CD14-positive monocyte (primary cell): ENCODE results near the gene ERGIC1. TPM values are rescaled to one million over a fixed set of nuclear protein-coding genes. Genes with fewer than 3 reads are reported as not detected.

Source experiments
- DNase-seq, 3 donors: peaks; one replicate each; pipeline ENCODE4 v3.0.0-alpha.2; 2011 to 2022
- H2AFZ ChIP-seq: 2 replicates; pipeline ENCODE4 v1.6.0; 2012; ENCODE audit warnings: mild to moderate bottlenecking, low read depth, low read length, inconsistent platforms; ENCODE audit not compliant: insufficient read depth, poor library complexity, severe bottlenecking
- H3K27ac ChIP-seq, 2 donors: 1 replicate in 1 of 2; 2 replicates in 1 of 2; pipeline ENCODE4 v1.5.1; 2012 to 2013; ENCODE audit warnings: low read length in 2 of 2, control low read depth in 1 of 2, inconsistent platforms in 1 of 2, low read depth in 1 of 2, mild to moderate bottlenecking in 1 of 2
- H3K27me3 ChIP-seq, 2 donors: one replicate each; pipeline versions ENCODE4 v1.6.0 to v1.6.1; 2011 to 2013; ENCODE audit warnings: low read length in 2 of 2; ENCODE audit not compliant: control insufficient read depth in 2 of 2, insufficient read depth in 2 of 2
- H3K36me3 ChIP-seq, 2 donors: replicated peaks in 1 of 2; 1 replicate in 1 of 2; 2 replicates in 1 of 2; pipeline versions ENCODE4 v1.5.1 to v1.6.1; 2012 to 2013; ENCODE audit warnings: low read length in 2 of 2, control low read depth in 1 of 2, inconsistent platforms in 1 of 2, mild to moderate bottlenecking in 1 of 2; ENCODE audit not compliant: insufficient read depth in 2 of 2, control insufficient read depth in 1 of 2
- H3K4me1 ChIP-seq, 2 donors: 1 replicate in 1 of 2; 2 replicates in 1 of 2; pipeline versions ENCODE4 v1.5.1 to v1.6.1; 2012 to 2013; ENCODE audit warnings: low read length in 2 of 2, control low read depth in 1 of 2, inconsistent platforms in 1 of 2, mild to moderate bottlenecking in 1 of 2, moderate library complexity in 1 of 2; ENCODE audit not compliant: insufficient read depth in 2 of 2, control insufficient read depth in 1 of 2
- H3K4me2 ChIP-seq: replicated peaks from 2 replicates; pipeline ENCODE3; 2012; ENCODE audit warnings: low read length, moderate library complexity, mild to moderate bottlenecking; ENCODE audit not compliant: poor library complexity, severe bottlenecking; ENCODE audit errors: extremely low read depth
- H3K4me3 ChIP-seq, 3 experiments: fragments of 200-600 bp in 1 of 3; sonication (generic) in 1 of 3; replicated peaks in 1 of 3; 1 replicate in 2 of 3; 2 replicates in 1 of 3; pipeline ENCODE4 v1.5.1; 2011 to 2013; ENCODE audit warnings: low read length in 3 of 3, mild to moderate bottlenecking in 3 of 3, control low read depth in 2 of 3, low read depth in 2 of 3, inconsistent platforms in 1 of 3, moderate library complexity in 1 of 3
- H3K79me2 ChIP-seq: 2 replicates; pipeline ENCODE4 v1.6.0; 2012; ENCODE audit warnings: mild to moderate bottlenecking, control low read depth, inconsistent platforms, low read length, moderate library complexity; ENCODE audit not compliant: insufficient read depth
- H3K9ac ChIP-seq: 2 replicates; pipeline ENCODE4 v1.6.0; 2017; ENCODE audit warnings: low read length, mild to moderate bottlenecking; ENCODE audit not compliant: insufficient read depth, poor library complexity, severe bottlenecking
- H3K9me3 ChIP-seq, 2 donors: replicated peaks in 1 of 2; 1 replicate in 1 of 2; 2 replicates in 1 of 2; pipeline versions ENCODE4 v1.5.1 to v1.6.1; 2012 to 2013; ENCODE audit warnings: low read length in 2 of 2, control low read depth in 1 of 2; ENCODE audit not compliant: control insufficient read depth in 1 of 2, insufficient read depth in 1 of 2
- H4K20me1 ChIP-seq: 2 replicates; pipeline ENCODE4 v1.6.0; 2012; ENCODE audit warnings: mild to moderate bottlenecking, low read length, control low read depth, moderate library complexity; ENCODE audit not compliant: insufficient read depth
- H3K27ac Mint-ChIP-seq, 7 donors: one replicate each; pipeline ENCODE4 v1.8.0; 2020; ENCODE audit warnings: mild to moderate bottlenecking in 7 of 7, mixed read lengths in 7 of 7, moderate library complexity in 6 of 7, inconsistent platforms in 2 of 7
- H3K27me3 Mint-ChIP-seq, 3 donors: one replicate each; pipeline ENCODE4 v1.8.0; 2021 to 2022; ENCODE audit warnings: low read depth in 3 of 3, mild to moderate bottlenecking in 3 of 3, mixed read lengths in 3 of 3, moderate library complexity in 3 of 3, inconsistent platforms in 1 of 3
- H3K36me3 Mint-ChIP-seq, 2 donors: one replicate each; pipeline ENCODE4 v1.8.0; 2020; ENCODE audit warnings: mixed read lengths in 2 of 2, inconsistent platforms in 1 of 2, mild to moderate bottlenecking in 1 of 2
- H3K4me1 Mint-ChIP-seq: one replicate; pipeline ENCODE4 v1.8.0; 2020; ENCODE audit warnings: mild to moderate bottlenecking, mixed read lengths
- H3K4me3 Mint-ChIP-seq, 2 donors: one replicate each; pipeline ENCODE4 v1.8.0; 2020; ENCODE audit warnings: mild to moderate bottlenecking in 2 of 2, mixed read lengths in 2 of 2, moderate library complexity in 1 of 2
- H3K9me3 Mint-ChIP-seq, 7 donors: one replicate each; pipeline ENCODE4 v1.8.0; 2020 to 2022; ENCODE audit warnings: mixed read lengths in 7 of 7, mild to moderate bottlenecking in 6 of 7, moderate library complexity in 6 of 7, inconsistent platforms in 2 of 7
- WGBS: methylation state at CpG from one replicate; pipeline ENCODE4 v1.1.5; 2013; ENCODE audit warnings: missing lambda C conversion rate; ENCODE audit not compliant: insufficient coverage; 5-methylcytosine and 5-hydroxymethylcytosine counted together
- intact Hi-C, 2 donors: fragments of 100-400 bp; cut with micrococcal nuclease; formaldehyde crosslinking; loops; one replicate each; pipeline versions ENCODE4 v1.15.0 to v1.15.1; 2023
- polyA plus RNA-seq, 3 donors: library from polyadenylated mRNA; depleted of rRNA in 1 of 3; unstranded in 2 of 3; stranded (reverse) in 1 of 3; fragments of 300-500 nt in 2 of 3; fragments of >200 nt in 1 of 3; fragmentation: Illumina TruSeq in 2 of 3; gene quantifications; 1 replicate in 2 of 3; 2 replicates in 1 of 3; pipeline ENCODE4 v1.2.3, GENCODE V29; 2012 to 2021
- TF ChIP-seq, protein P1 (sequence below): fragments of 200-600 bp; IDR thresholded peaks from one replicate; pipeline ENCODE4 v1.8.0; 2022; ENCODE audit warnings: antibody characterized with exemption, mild to moderate bottlenecking

ERGIC1 gene
- polyA plus RNA-seq, 3 donors = 28.3 to 76.2 (median 34.1) TPM

DNA sequence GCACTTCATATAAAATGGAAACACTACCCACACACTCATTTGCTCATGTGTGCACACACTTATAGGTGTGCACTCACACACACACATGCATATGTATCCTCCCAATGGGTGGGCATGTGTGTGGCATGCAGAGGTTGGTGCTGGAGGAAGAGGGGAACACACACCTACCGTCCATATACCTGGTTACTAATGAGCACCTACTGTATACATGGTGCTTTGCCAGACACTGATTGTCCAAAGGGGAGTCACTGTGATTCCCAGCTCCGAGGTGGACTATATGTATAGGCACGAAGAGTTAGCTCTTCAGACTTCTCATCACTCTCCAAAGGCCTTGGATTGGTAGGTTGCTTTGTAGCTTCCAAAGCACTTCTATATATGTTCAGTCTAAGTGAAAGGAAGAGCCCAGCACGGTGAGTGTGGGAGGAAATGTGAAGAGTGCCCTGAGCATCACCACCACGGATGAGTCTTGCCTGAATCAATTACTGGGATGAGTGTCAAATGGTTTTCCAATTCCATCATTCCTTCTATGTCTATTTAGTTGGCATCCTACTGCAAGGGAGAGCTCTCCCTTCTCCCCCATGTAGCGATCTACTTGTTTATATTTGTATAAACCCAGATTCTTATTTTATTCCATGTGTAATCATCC lies 12.6 kb upstream of the ERGIC1 start:
- Mint-ChIP-seq H3K4me3 (no peak overlapping the region), H3K27me3 (peaks cover 1 to 5% (median 4%) of the 10 kb centered on the region in 3 donors), H3K9me3 (peaks cover 13 to 21% (median 15%) of the 10 kb centered on the region in 7 donors), H3K27ac (no peak overlapping the region), H3K36me3 (peaks cover 11 to 13% of the 10 kb centered on the region in 2 donors), H3K4me1 (peaks cover 11% of the 10 kb centered on the region)
- no peak overlapping the region for H2AFZ ChIP-seq
- H3K79me2 ChIP-seq = no peaks in the 10 kb centered on the region
- no peaks in the 10 kb centered on the region for H3K27me3 ChIP-seq
- intact Hi-C loops = no loop called here
- no peaks in the 10 kb centered on the region for H4K20me1 ChIP-seq
- WGBS = no CpG with 5 or more reads among the region's 6 CpGs
- H3K4me1 ChIP-seq = peaks cover 0 to under 1% of the 10 kb centered on the region in 2 donors
- TF ChIP-seq, protein P1, sequence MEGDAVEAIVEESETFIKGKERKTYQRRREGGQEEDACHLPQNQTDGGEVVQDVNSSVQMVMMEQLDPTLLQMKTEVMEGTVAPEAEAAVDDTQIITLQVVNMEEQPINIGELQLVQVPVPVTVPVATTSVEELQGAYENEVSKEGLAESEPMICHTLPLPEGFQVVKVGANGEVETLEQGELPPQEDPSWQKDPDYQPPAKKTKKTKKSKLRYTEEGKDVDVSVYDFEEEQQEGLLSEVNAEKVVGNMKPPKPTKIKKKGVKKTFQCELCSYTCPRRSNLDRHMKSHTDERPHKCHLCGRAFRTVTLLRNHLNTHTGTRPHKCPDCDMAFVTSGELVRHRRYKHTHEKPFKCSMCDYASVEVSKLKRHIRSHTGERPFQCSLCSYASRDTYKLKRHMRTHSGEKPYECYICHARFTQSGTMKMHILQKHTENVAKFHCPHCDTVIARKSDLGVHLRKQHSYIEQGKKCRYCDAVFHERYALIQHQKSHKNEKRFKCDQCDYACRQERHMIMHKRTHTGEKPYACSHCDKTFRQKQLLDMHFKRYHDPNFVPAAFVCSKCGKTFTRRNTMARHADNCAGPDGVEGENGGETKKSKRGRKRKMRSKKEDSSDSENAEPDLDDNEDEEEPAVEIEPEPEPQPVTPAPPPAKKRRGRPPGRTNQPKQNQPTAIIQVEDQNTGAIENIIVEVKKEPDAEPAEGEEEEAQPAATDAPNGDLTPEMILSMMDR = no peak
- H3K36me3 ChIP-seq = no peaks in the 10 kb centered on the region
- no peak overlapping the region for H3K4me3 ChIP-seq
- DNase-seq = no peak
- no peak overlapping the region for H3K4me2 ChIP-seq
- peaks cover 9 to 10% of the 10 kb centered on the region in 2 donors for H3K9me3 ChIP-seq
- H3K9ac ChIP-seq = no peak overlapping the region
- no peak overlapping the region for H3K27ac ChIP-seq

DNA sequence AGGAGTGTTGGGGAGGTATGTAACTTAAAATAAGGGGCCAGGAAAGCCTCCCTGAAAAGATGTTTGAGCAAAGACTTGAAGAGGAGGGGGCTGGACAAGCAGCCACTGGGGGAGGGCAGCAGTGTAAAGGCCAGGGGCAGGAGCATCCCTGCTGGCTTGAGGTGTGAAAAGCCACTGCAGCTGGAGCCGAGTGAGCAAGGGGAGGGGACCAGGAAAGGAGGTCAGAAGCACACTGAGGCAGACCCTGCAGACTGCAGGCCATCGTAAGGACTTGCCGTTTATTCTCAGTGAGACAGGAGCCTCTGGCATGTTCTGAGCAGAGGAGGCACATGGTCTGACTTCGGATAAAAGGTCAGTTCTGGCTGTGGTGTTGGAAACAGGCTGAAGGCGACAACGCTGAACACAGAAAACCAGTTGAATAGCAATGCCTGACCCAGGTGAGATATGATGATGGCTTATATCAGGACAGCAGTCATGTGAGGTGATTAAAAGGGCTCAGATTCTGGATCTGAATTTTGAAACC lies 10.2 kb upstream of the ERGIC1 start:
- no peak overlapping the region for H3K4me3 Mint-ChIP-seq

More for the DNA sequence above, 10.2 kb upstream of the ERGIC1 start:
- Histone ChIP-seq H3K27ac (no peak overlapping the region), H3K9ac (no peak overlapping the region), H4K20me1 (no peaks in the 10 kb centered on the region), H3K79me2 (no peaks in the 10 kb centered on the region), H3K4me3 (no peak overlapping the region), H3K27me3 (no peaks in the 10 kb centered on the region), H3K36me3 (no peaks in the 10 kb centered on the region), H3K9me3 (peaks cover 9 to 11% of the 10 kb centered on the region in 2 donors), H3K4me1 (no peaks in the 10 kb centered on the region), H2AFZ (no peak overlapping the region), H3K4me2 (no peak overlapping the region)
- peaks cover 13% of the 10 kb centered on the region for H3K4me1 Mint-ChIP-seq
- TF ChIP-seq, protein P1 = no peak
- H3K27ac Mint-ChIP-seq = peak overlapping the region in 1 of 7 donors; percentile 36
- intact Hi-C loops = no loop called here
- H3K27me3 Mint-ChIP-seq = peaks cover 1 to 3% (median 1%) of the 10 kb centered on the region in 3 donors
- WGBS = 95% methylated on average over 6 of the region's 6 CpGs
- peaks cover 14 to 20% (median 17%) of the 10 kb centered on the region in 7 donors for H3K9me3 Mint-ChIP-seq
- peaks cover 10 to 11% of the 10 kb centered on the region in 2 donors for H3K36me3 Mint-ChIP-seq
- DNase-seq = no peak
